Endometrium (tissue), 2 donors: ENCODE results near the gene INSL4.

ENCODE experiments used
- FAIRE-seq: peaks from 2 replicates; lab custom pipeline; 2012; peaks lifted over from hg19 to GRCh38; lab: Jason Lieb, UNC
- donor health status: control.
- donor health status: control.

The INSL4 gene

GRCh38 chr9:5231212-5231611, at the start of gene INSL4:
Gene INSL4, plus strand, starts transcription at chr9:5231419. Its CDS starts 105 bp downstream, at chr9:5231524.
- FAIRE-seq: no peak

GRCh38 chr9:5184776-5185175, 46.4 kb upstream of the INSL4 start:
- no peak for FAIRE-seq

GRCh38 chr9:5185220-5185840, 45.9 kb upstream of the INSL4 start, which contains the start of gene INSL6:
Gene INSL6, minus strand, starts transcription at chr9:5185639. Its CDS starts 37 bp downstream, at chr9:5185602.
- FAIRE-seq: no peak

- FAIRE-seq: peak; percentile 88
Observed at GRCh38 chr9:5186416-5187169, 44.6 kb upstream of the INSL4 start.

- FAIRE-seq: no peak
Observed at GRCh38 chr9:5188060-5188984, 42.9 kb upstream of the INSL4 start.

GRCh38 chr9:5191985-5192384, 39.2 kb upstream of the INSL4 start:
- no peak for FAIRE-seq

GRCh38 chr9:5193345-5193744, 37.9 kb upstream of the INSL4 start:
- FAIRE-seq: no peak

- no peak for FAIRE-seq
Observed at GRCh38 chr9:5195463-5195862, 35.8 kb upstream of the INSL4 start.

- FAIRE-seq: no peak
Observed at GRCh38 chr9:5205071-5205470, 26.1 kb upstream of the INSL4 start.

GRCh38 chr9:5230554-5230953, 665 bp upstream of the INSL4 start:
- FAIRE-seq: no peak

- no peak for FAIRE-seq
Observed at GRCh38 chr9:5263351-5264218, 32.4 kb downstream of the INSL4 start.

GRCh38 chr9:5264219-5264595, 33.0 kb downstream of the INSL4 start:
- FAIRE-seq: no peak

GRCh38 chr9:5265939-5266338, 34.7 kb downstream of the INSL4 start:
- no peak for FAIRE-seq

GRCh38 chr9:5269249-5269715, 38.1 kb downstream of the INSL4 start:
- FAIRE-seq: no peak

- FAIRE-seq: no peak
Observed at GRCh38 chr9:5274770-5275169, 43.6 kb downstream of the INSL4 start.

- FAIRE-seq: peak; percentile 4
Observed at GRCh38 chr9:5278486-5278885, 47.3 kb downstream of the INSL4 start.
